DOHH2 (cell line): ENCODE measurements around the gene AP2A1.

Experiments
- H3F3A ChIP-seq: fragments of 200-600 bp; sonication (generic), shearing (Covaris generic); 2 replicates; pipeline ENCODE4 v1.6.0; 2016; ENCODE audit warnings: antibody characterized with exemption, mild to moderate bottlenecking; ENCODE audit not compliant: control insufficient read depth, insufficient read depth
- H3K27ac ChIP-seq: fragments of 200-600 bp; sonication (generic); 2 replicates; pipeline ENCODE4 v1.5.1; 2014; ENCODE audit warnings: low read depth, mild to moderate bottlenecking, low read length, moderate library complexity
- H3K27me3 ChIP-seq: fragments of 200-600 bp; sonication (generic); 2 replicates; pipeline ENCODE4 v1.6.1; 2014; ENCODE audit warnings: mild to moderate bottlenecking, low read length, mixed read lengths; ENCODE audit not compliant: control insufficient read depth
- H3K36me3 ChIP-seq: fragments of 200-600 bp; sonication (generic); 2 replicates; pipeline ENCODE4 v1.6.1; 2014; ENCODE audit warnings: mild to moderate bottlenecking, low read length, moderate library complexity, mixed read lengths; ENCODE audit not compliant: control insufficient read depth
- H3K4me1 ChIP-seq: fragments of 200-600 bp; sonication (generic); 2 replicates; pipeline ENCODE4 v1.6.1; 2014; ENCODE audit warnings: mild to moderate bottlenecking, low read length, mixed read lengths; ENCODE audit not compliant: control insufficient read depth
- H3K4me2 ChIP-seq: fragments of 200-600 bp; sonication (generic); 2 replicates; pipeline ENCODE4 v1.6.0; 2014; ENCODE audit warnings: mild to moderate bottlenecking, low read length, moderate library complexity
- H3K4me3 ChIP-seq: fragments of 200-600 bp; sonication (generic); 2 replicates; pipeline ENCODE4 v1.5.1; 2014; ENCODE audit warnings: mild to moderate bottlenecking, low read length, mixed read lengths
- H3K79me2 ChIP-seq: fragments of 200-600 bp; sonication (generic); 2 replicates; pipeline ENCODE4 v1.6.1; 2014; ENCODE audit warnings: mild to moderate bottlenecking, low read length, mixed read lengths; ENCODE audit not compliant: control insufficient read depth
- H3K9me2 ChIP-seq: fragments of 200-600 bp; sonication (generic); replicated peaks from 2 replicates; pipeline ENCODE4 v1.6.1; 2014; ENCODE audit warnings: mild to moderate bottlenecking, low read length, mixed read lengths; ENCODE audit not compliant: control insufficient read depth
- H3K9me3 ChIP-seq: fragments of 200-600 bp; sonication (generic); 2 replicates; pipeline ENCODE4 v1.6.1; 2014; ENCODE audit warnings: antibody characterized with exemption, low read length, mixed read lengths; ENCODE audit not compliant: control insufficient read depth, insufficient read depth
- H4K20me1 ChIP-seq: fragments of 200-600 bp; sonication (generic); 2 replicates; pipeline ENCODE4 v1.6.0; 2014; ENCODE audit warnings: low read depth, mild to moderate bottlenecking, antibody characterized with exemption, low read length, moderate library complexity; ENCODE audit not compliant: control insufficient read depth, insufficient read depth
- EZH2phosphoT487 ChIP-seq: fragments of 200-600 bp; sonication (generic); IDR thresholded peaks from 2 replicates; pipeline ENCODE4 v1.6.1; 2017; ENCODE audit warnings: borderline replicate concordance, mild to moderate bottlenecking, antibody characterized with exemption, low read length, moderate library complexity, mixed read lengths
- TF ChIP-seq, protein P1 (sequence below): fragments of 200-600 bp; sonication (generic); IDR thresholded peaks from one replicate; pipeline ENCODE4 v1.5.1; 2014; ENCODE audit warnings: antibody characterized with exemption, mild to moderate bottlenecking, low read depth, low read length; ENCODE audit not compliant: poor library complexity, severe bottlenecking

AP2A1 gene

DNA sequence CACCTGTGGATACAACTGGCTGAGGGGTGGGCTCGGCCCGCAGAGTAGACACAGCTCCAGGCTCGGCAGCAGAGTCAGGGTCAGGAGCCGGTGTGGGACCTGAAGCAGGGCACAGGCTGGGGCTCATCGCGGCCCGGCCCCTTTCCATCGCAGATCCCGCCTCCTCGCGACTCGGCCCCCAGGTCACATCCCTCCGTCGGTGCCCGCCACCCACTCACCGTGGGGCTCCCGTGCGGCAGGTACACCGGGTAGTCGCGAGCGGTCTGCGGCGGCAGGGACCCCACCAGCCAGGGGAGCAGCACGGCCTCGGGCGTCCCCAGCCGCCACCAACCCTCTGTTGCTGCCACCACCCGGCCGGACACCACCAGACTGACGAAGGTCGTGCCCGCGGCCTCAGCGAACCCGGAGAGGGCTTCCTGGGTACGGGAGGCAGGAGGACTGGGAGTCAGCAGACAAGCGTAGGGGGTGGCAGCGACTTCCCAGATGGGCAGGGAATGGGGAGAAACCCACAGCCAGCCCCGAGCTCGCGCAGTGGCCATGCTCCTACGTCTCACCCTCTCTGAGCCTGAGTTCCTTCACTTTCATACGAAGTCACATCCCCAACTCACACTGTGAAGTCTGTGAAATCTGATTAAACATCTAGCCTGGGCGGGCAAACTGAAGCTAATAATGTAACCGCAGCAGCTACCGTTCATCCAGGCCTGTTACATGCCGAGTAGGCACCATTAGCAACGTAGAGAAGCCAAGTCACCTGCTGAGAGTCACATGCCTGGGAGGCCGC lies 42.5 kb downstream of the AP2A1 start:
- peak overlapping the region; percentile 76 for H3K4me3 ChIP-seq
- TF ChIP-seq, protein P1, sequence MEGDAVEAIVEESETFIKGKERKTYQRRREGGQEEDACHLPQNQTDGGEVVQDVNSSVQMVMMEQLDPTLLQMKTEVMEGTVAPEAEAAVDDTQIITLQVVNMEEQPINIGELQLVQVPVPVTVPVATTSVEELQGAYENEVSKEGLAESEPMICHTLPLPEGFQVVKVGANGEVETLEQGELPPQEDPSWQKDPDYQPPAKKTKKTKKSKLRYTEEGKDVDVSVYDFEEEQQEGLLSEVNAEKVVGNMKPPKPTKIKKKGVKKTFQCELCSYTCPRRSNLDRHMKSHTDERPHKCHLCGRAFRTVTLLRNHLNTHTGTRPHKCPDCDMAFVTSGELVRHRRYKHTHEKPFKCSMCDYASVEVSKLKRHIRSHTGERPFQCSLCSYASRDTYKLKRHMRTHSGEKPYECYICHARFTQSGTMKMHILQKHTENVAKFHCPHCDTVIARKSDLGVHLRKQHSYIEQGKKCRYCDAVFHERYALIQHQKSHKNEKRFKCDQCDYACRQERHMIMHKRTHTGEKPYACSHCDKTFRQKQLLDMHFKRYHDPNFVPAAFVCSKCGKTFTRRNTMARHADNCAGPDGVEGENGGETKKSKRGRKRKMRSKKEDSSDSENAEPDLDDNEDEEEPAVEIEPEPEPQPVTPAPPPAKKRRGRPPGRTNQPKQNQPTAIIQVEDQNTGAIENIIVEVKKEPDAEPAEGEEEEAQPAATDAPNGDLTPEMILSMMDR: peak; percentile 17
- no peak for TF ChIP-seq EZH2phosphoT487
- peaks cover 42% of the 10 kb centered on the region for H3K4me1 ChIP-seq
- H3K79me2 ChIP-seq: peaks cover 5% of the 10 kb centered on the region; the same call in 1 of the 2 replicates
- H3K9me3 ChIP-seq: no peaks in the 10 kb centered on the region
- 0 out of 2 replicates have a peak, but pooled peaks cover 4% of the 10 kb centered on the region for H3F3A ChIP-seq
- H3K27ac ChIP-seq: no peak overlapping the region
- H3K9me2 ChIP-seq: no peaks in the 10 kb centered on the region
- H4K20me1 ChIP-seq: peaks cover 4% of the 10 kb centered on the region
- peak overlapping the region; percentile 98 for H3K4me2 ChIP-seq
- peaks cover 31% of the 10 kb centered on the region for H3K36me3 ChIP-seq
- H3K27me3 ChIP-seq: no peaks in the 10 kb centered on the region

DNA sequence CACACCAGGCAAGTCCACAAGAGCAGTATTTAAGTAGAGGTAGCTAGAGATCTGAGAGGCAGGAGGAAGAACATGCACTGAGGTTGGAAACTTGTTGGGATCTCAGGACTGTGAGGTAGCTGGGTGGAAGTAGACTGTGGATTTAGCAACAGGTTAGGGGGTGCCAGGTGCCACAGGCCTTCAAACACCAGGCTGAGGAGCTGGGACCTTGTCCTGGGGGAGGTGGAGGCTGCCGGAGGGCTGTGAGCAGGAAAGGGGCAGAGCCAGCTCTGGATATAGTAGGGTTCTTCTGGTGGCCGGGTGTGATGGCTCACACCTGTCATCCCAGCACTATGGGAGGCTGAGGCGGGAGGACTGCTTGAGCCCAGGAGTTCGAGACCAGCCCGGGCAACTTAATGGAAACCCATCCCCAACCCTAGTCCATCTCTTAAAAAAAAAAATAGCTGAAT lies 43.2 kb downstream of the AP2A1 start:
- H3K27ac ChIP-seq: no peak overlapping the region
- no peaks in the 10 kb centered on the region for H3K9me3 ChIP-seq
- TF ChIP-seq EZH2phosphoT487: no peak
- TF ChIP-seq, protein P1: no peak
- no peaks in the 10 kb centered on the region for H3K9me2 ChIP-seq
- H3K4me2 ChIP-seq: peak overlapping the region; percentile 98
- H3F3A ChIP-seq: 0 out of 2 replicates have a peak, but pooled peaks cover 7% of the 10 kb centered on the region
- H3K4me3 ChIP-seq: peak overlapping the region; percentile 76
- peaks cover 5% of the 10 kb centered on the region; the same call in 1 of the 2 replicates for H3K79me2 ChIP-seq
- H4K20me1 ChIP-seq: peaks cover 4% of the 10 kb centered on the region
- peaks cover 45% of the 10 kb centered on the region for H3K4me1 ChIP-seq
- peaks cover 25% of the 10 kb centered on the region for H3K36me3 ChIP-seq
- no peaks in the 10 kb centered on the region for H3K27me3 ChIP-seq

DNA sequence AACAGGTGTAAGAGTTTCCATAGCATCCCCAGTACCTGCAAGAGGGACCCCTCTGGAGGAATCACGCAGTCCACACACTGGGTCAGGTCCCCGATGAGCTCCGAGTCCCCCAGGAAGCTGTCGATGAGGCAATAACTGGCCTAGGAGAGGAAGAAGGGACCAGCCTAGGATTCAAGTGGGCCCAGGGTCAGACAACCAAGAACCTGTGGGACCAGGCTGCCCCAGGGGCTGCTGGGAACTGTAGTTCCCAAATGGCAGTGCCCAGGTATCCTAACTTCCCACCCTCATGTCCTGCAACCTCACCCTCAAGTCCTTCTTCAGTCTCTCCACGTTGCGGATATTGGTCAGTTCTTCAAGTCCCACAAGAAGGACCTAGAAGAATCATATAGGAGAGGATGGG lies 44.5 kb downstream of the AP2A1 start:
- Histone ChIP-seq H3K9me2 (no peaks in the 10 kb centered on the region), H3K27me3 (no peaks in the 10 kb centered on the region), H4K20me1 (peaks cover 4% of the 10 kb centered on the region), H3K9me3 (no peaks in the 10 kb centered on the region), H3F3A (0 out of 2 replicates have a peak, but pooled peaks cover 7% of the 10 kb centered on the region), H3K4me3 (no peak overlapping the region), H3K4me2 (no peak overlapping the region), H3K79me2 (peaks cover 5% of the 10 kb centered on the region; the same call in 1 of the 2 replicates), H3K36me3 (peaks cover 17% of the 10 kb centered on the region), H3K4me1 (peaks cover 45% of the 10 kb centered on the region), H3K27ac (no peak overlapping the region)
- TF ChIP-seq EZH2phosphoT487: no peak
- TF ChIP-seq, protein P1: no peak
